HCT116 (cell line): ENCODE measurements around the gene THTPA. TPM values are rescaled to one million over a fixed set of nuclear protein-coding genes. Genes with fewer than 3 reads are reported as not detected.

Source experiments
- ATAC-seq: fragments of 200-7000 bp; cut with Tn5 transposase; 2 replicates; pipeline ENCODE4 v1.9.1; 2020; ENCODE audit warnings: mild to moderate bottlenecking, moderate library complexity
- BruUV-seq: library from RNA; stranded (reverse); fragments of 400-500 nt; replicated peaks from 2 replicates; lab custom pipeline; 2021; lab: Mats Ljungman, UMichigan
- CTCF ChIA-PET: fragments of 300-600 bp; sonication (Branson Sonifier 250); formaldehyde crosslinking; loops from one replicate; lab custom pipeline; 2021; ENCODE audit warnings: antibody characterized with exemption; lab: Charles Lee
- POLR2A ChIA-PET: fragments of 300-600, 350-600 bp; sonication (Branson Sonifier 250); formaldehyde crosslinking; loops from one replicate; lab custom pipeline; 2021; ENCODE audit warnings: antibody characterized with exemption; lab: Charles Lee
- RAD21 ChIA-PET, 2 experiments: fragments of 300-600 bp; sonication (Branson Sonifier 250); formaldehyde crosslinking; loops; one replicate each; lab custom pipeline; 2023; ENCODE audit warnings: low total read pairs in 2 of 2; ENCODE audit not compliant: uncharacterized antibody in 2 of 2, unreplicated experiment in 2 of 2, low non-redundant PET in 1 of 2; lab: Charles Lee
- DNase-seq: peaks from one replicate; pipeline ENCODE4 v3.0.0-alpha.2; 2010; ENCODE audit warnings: low read depth, low spot score
- H2AFZ ChIP-seq: fragments of 200-600 bp; shearing (Covaris generic), sonication (generic); 2 replicates; pipeline ENCODE4 v1.6.1; 2017; ENCODE audit warnings: low read depth, mixed run types, mixed read lengths, antibody characterized with exemption, low read length; ENCODE audit not compliant: poor library complexity, severe bottlenecking
- H3K27ac ChIP-seq: 2 replicates; pipeline ENCODE4 v1.5.1; 2012; ENCODE audit warnings: low read depth, low read length
- H3K27me3 ChIP-seq: fragments of 200-600 bp; sonication (generic); 2 replicates; pipeline ENCODE4 v1.6.1; 2016; ENCODE audit warnings: mixed run types, low read length, mixed read lengths; ENCODE audit not compliant: insufficient read depth
- H3K36me3 ChIP-seq, 2 experiments: fragments of 200-500 bp in 1 of 2; fragments of 200-600 bp in 1 of 2; sonication (Bioruptor generic) in 1 of 2; sonication (generic) in 1 of 2; 2 replicates each; pipeline versions ENCODE4 v1.5.1 to v1.6.1; 2014 to 2016; ENCODE audit warnings: low read length in 2 of 2, inconsistent platforms in 1 of 2, mixed read lengths in 1 of 2, mixed run types in 1 of 2; ENCODE audit not compliant: insufficient read depth in 2 of 2, control insufficient read depth in 1 of 2
- H3K4me1 ChIP-seq, 2 experiments: fragments of 200-600 bp in 1 of 2; sonication (generic) in 1 of 2; 2 replicates each; pipeline versions ENCODE4 v1.5.1 to v1.6.1; 2012 to 2017; ENCODE audit warnings: low read length in 2 of 2, inconsistent platforms in 1 of 2, mild to moderate bottlenecking in 1 of 2, mixed read lengths in 1 of 2, mixed run types in 1 of 2, moderate library complexity in 1 of 2; ENCODE audit not compliant: insufficient read depth in 2 of 2, control insufficient read depth in 1 of 2
- H3K4me2 ChIP-seq: fragments of 200-600 bp; sonication (generic); 2 replicates; pipeline ENCODE4 v1.6.1; 2017; ENCODE audit warnings: mixed run types, low read length, mixed read lengths
- H3K4me3 ChIP-seq, 2 experiments: fragments of 200-600 bp in 1 of 2; sonication (generic) in 1 of 2; replicated peaks in 1 of 2; 2 replicates each; pipeline ENCODE4 v1.5.1; 2011 to 2016; ENCODE audit warnings: low read length in 2 of 2, control low read depth in 1 of 2, low read depth in 1 of 2, mild to moderate bottlenecking in 1 of 2, mixed read lengths in 1 of 2, mixed run types in 1 of 2
- H3K79me2 ChIP-seq: fragments of 200-600 bp; sonication (generic); 2 replicates; pipeline ENCODE4 v1.6.1; 2017; ENCODE audit warnings: mild to moderate bottlenecking, mixed run types, low read length, moderate library complexity, mixed read lengths; ENCODE audit not compliant: insufficient read depth
- H3K9ac ChIP-seq: fragments of 200-600 bp; sonication (generic); 2 replicates; pipeline ENCODE4 v1.6.1; 2016; ENCODE audit warnings: low read length, mixed read lengths
- H3K9me2 ChIP-seq: fragments of 200-600 bp; sonication (generic), shearing (Covaris generic); 2 replicates; pipeline ENCODE4 v1.6.1; 2017; ENCODE audit warnings: mixed run types, mild to moderate bottlenecking, moderate library complexity; ENCODE audit not compliant: insufficient read depth
- H3K9me3 ChIP-seq, 2 experiments: fragments of 200-500 bp in 1 of 2; fragments of 200-600 bp in 1 of 2; sonication (Bioruptor generic) in 1 of 2; sonication (generic) in 1 of 2; 2 replicates each; pipeline ENCODE4 v1.6.1; 2014 to 2017; ENCODE audit warnings: low read length in 2 of 2, mixed read lengths in 2 of 2, inconsistent platforms in 1 of 2, low read depth in 1 of 2, mild to moderate bottlenecking in 1 of 2, mixed run types in 1 of 2, moderate library complexity in 1 of 2; ENCODE audit not compliant: control insufficient read depth in 1 of 2, insufficient read depth in 1 of 2
- H4K20me1 ChIP-seq: fragments of 200-600 bp; sonication (generic), shearing (Covaris generic); 2 replicates; pipeline ENCODE4 v1.6.1; 2017; ENCODE audit warnings: mixed run types, mild to moderate bottlenecking, moderate library complexity; ENCODE audit not compliant: insufficient read depth
- ATF3 ChIP-seq: IDR thresholded peaks from 2 replicates; pipeline ENCODE4 v1.6.1; 2012
- CBX3 ChIP-seq: IDR thresholded peaks from 2 replicates; pipeline ENCODE4 v1.6.1; 2012; ENCODE audit warnings: low read depth
- CEBPB ChIP-seq: IDR thresholded peaks from 2 replicates; pipeline ENCODE4 v1.6.1; 2012; ENCODE audit warnings: low read depth
- CTCF ChIP-seq, 3 experiments: fragments of 200-600 bp in 1 of 3; sonication (generic) in 1 of 3; IDR thresholded peaks in 2 of 3; conservative IDR thresholded peaks in 1 of 3; 2 replicates each; pipeline ENCODE4 v1.5.1; 2012 to 2017; ENCODE audit warnings: low read depth in 2 of 3, low read length in 2 of 3, antibody characterized with exemption in 1 of 3, borderline replicate concordance in 1 of 3, control low read depth in 1 of 3, mild to moderate bottlenecking in 1 of 3, mixed read lengths in 1 of 3, mixed run types in 1 of 3, moderate library complexity in 1 of 3; ENCODE audit not compliant: insufficient read depth in 1 of 3
- EGR1 ChIP-seq: IDR thresholded peaks from 2 replicates; pipeline ENCODE4 v1.6.1; 2012; ENCODE audit warnings: low read depth
- ELF1 ChIP-seq: IDR thresholded peaks from 2 replicates; pipeline ENCODE4 v1.6.1; 2012; ENCODE audit warnings: low read depth, borderline replicate concordance
- EZH2 ChIP-seq: fragments of 200-600 bp; sonication (generic); IDR thresholded peaks from 2 replicates; pipeline ENCODE4 v1.6.1; 2017; ENCODE audit warnings: antibody characterized with exemption, mixed run types
- EZH2phosphoT487 ChIP-seq: fragments of 200-600 bp; IDR thresholded peaks from 2 replicates; pipeline ENCODE4 v1.6.1; 2018; ENCODE audit warnings: antibody characterized with exemption, borderline replicate concordance
- FOSL1 ChIP-seq: IDR thresholded peaks from 2 replicates; pipeline ENCODE4 v1.6.1; 2012; ENCODE audit warnings: low read depth
- MAX ChIP-seq: IDR thresholded peaks from 2 replicates; pipeline ENCODE4 v1.6.1; 2012
- POLR2A ChIP-seq: IDR thresholded peaks from 2 replicates; pipeline ENCODE4 v1.7.0; 2011; ENCODE audit warnings: borderline replicate concordance; ENCODE audit not compliant: insufficient read depth, insufficient read length; ENCODE audit errors: extremely low read depth
- POLR2AphosphoS5 ChIP-seq: IDR thresholded peaks from 2 replicates; pipeline ENCODE4 v1.6.1; 2011; ENCODE audit warnings: mild to moderate bottlenecking, low read depth, low read length, moderate library complexity
- RAD21 ChIP-seq: IDR thresholded peaks from 2 replicates; pipeline ENCODE4 v1.6.1; 2012; ENCODE audit warnings: low read depth, mild to moderate bottlenecking
- REST ChIP-seq: IDR thresholded peaks from 2 replicates; pipeline ENCODE4 v1.6.1; 2012; ENCODE audit warnings: low read depth
- SIN3A ChIP-seq: IDR thresholded peaks from 2 replicates; pipeline ENCODE4 v1.6.1; 2012; ENCODE audit warnings: low read depth
- SP1 ChIP-seq: IDR thresholded peaks from 2 replicates; pipeline ENCODE4 v1.6.1; 2012; ENCODE audit warnings: low read depth
- SRF ChIP-seq: IDR thresholded peaks from 2 replicates; pipeline ENCODE4 v1.6.1; 2012; ENCODE audit warnings: low read depth
- YY1 ChIP-seq: IDR thresholded peaks from 2 replicates; pipeline ENCODE4 v1.6.1; 2011; ENCODE audit warnings: low read length, low read depth, moderate library complexity, mild to moderate bottlenecking; ENCODE audit not compliant: insufficient replicate concordance; ENCODE audit errors: extremely low read depth
- ZFX ChIP-seq: fragments of 450-650 bp; IDR thresholded peaks from 2 replicates; pipeline ENCODE4 v1.6.1; 2017
- intact Hi-C: fragments of 100-400 bp; cut with micrococcal nuclease; formaldehyde crosslinking; loops from 2 replicates; pipeline ENCODE4 v1.10.0; 2022
- total RNA-seq: library from RNA; stranded (reverse); gene quantifications from one replicate; pipeline ENCODE4 v1.2.1, GENCODE V29; 2021; ENCODE audit not compliant: unreplicated experiment

The THTPA gene
- total RNA-seq, 1 experiment from 2014 or later, result 5.8 TPM

- POLR2A ChIA-PET, result no interaction called here
- ATAC-seq, result no peak
- no TSS peak for BruUV-seq
- RAD21 ChIA-PET, result no interaction called here
- intact Hi-C loops, result no loop called here
- H2AFZ ChIP-seq, result no peak overlapping the region
- no peaks in the 10 kb centered on the region for H4K20me1 ChIP-seq
- no peaks in the 10 kb centered on the region for H3K27me3 ChIP-seq
- CTCF ChIA-PET, result no interaction called here
- H3K79me2 ChIP-seq, result no peaks in the 10 kb centered on the region
- H3K36me3 ChIP-seq, result no peaks in the 10 kb centered on the region; a peak in 1 of 4 replicates
- no peak overlapping the region for H3K4me2 ChIP-seq
- no peak overlapping the region for H3K9ac ChIP-seq
- no peak for DNase-seq
- H3K9me2 ChIP-seq, result no peaks in the 10 kb centered on the region
- H3K4me1 ChIP-seq, result no peaks in the 10 kb centered on the region
- TF ChIP-seq FOSL1 (no peak), CTCF (IDR thresholded peaks at IDR 0.05 in 2 of 3, conservative IDR thresholded peaks at IDR 0.05 in 1 of 3; ENCODE audit: borderline replicate concordance in 1 of 3, insufficient read depth in 1 of 3, low read depth in 2 of 3, low read length in 2 of 3) (no peak), CBX3 (no peak), RAD21 (no peak), MAX (no peak), YY1 (no peak), POLR2AphosphoS5 (no peak), EGR1 (no peak), EZH2phosphoT487 (no peak), EZH2 (no peak), REST (no peak), POLR2A (no peak), SP1 (no peak), ATF3 (no peak), ZFX (no peak), CEBPB (no peak), ELF1 (no peak), SIN3A (no peak), SRF (no peak)
- H3K27ac ChIP-seq, result no peak overlapping the region
- no peaks in the 10 kb centered on the region for H3K9me3 ChIP-seq
- no peak overlapping the region for H3K4me3 ChIP-seq
Measured at GRCh38 chr14:23514644-23514957, 41.5 kb upstream of the THTPA start.
